Activated T-cell treated with anti-CD3 and anti-CD28 coated beads, Interleukin-2, amount 50 U/mL, for 4 hours (primary cell): Measurements from ENCODE around the gene MARK4. TPM values are rescaled to one million over a fixed set of nuclear protein-coding genes. Genes with fewer than 3 reads are reported as not detected.
"Not testable (repeated sequence)": the region's sequence is repeated elsewhere in the genome, so short reads cannot be mapped to it uniquely, and the experiment has no call there.

Experiments used
- ATAC-seq, 2 donors: fragments of 200-7000 bp; cut with Tn5 transposase; one replicate each; pipeline ENCODE4 v1.10.0; 2021
- DNase-seq: peaks from one replicate; pipeline ENCODE4 v3.0.0-alpha.2; 2020
- H3K27me3 Mint-ChIP-seq: one replicate; pipeline ENCODE4 v1.8.0; 2021; ENCODE audit warnings: low read depth, mixed read lengths
- H3K36me3 Mint-ChIP-seq: one replicate; pipeline ENCODE4 v1.8.0; 2022; ENCODE audit warnings: mixed read lengths; ENCODE audit not compliant: insufficient read depth
- H3K4me1 Mint-ChIP-seq: one replicate; pipeline ENCODE4 v1.8.0; 2021; ENCODE audit warnings: low read depth, mixed read lengths
- H3K4me3 Mint-ChIP-seq: one replicate; pipeline ENCODE4 v1.8.0; 2021; ENCODE audit warnings: mild to moderate bottlenecking, moderate library complexity, mixed read lengths
- H3K9me3 Mint-ChIP-seq: one replicate; pipeline ENCODE4 v1.8.0; 2021; ENCODE audit warnings: mixed read lengths
- total RNA-seq, 3 donors: library from RNA; stranded (reverse); gene quantifications; one replicate each; pipeline ENCODE4 v1.2.1, GENCODE V29; 2021

MARK4 gene
- total RNA-seq, 3 donors from 2014 or later, result 14.6 to 18.3 (median 15.9) TPM

GRCh38 chr19:45251452-45252354 is 632 bp downstream of the MARK4 start:
- Mint-ChIP-seq H3K4me3 (peak overlapping the region; percentile 82), H3K4me1 (peaks cover 34% of the 10 kb centered on the region), H3K36me3 (no peaks in the 10 kb centered on the region), H3K9me3 (no peaks in the 10 kb centered on the region), H3K27me3 (no peaks in the 10 kb centered on the region)
- ATAC-seq (peak; percentile 38 to 40), DNase-seq (no peak)

GRCh38 chr19:45253396-45254027 is 2.4 kb downstream of the MARK4 start:
- no peak for ATAC-seq
- DNase-seq, result no peak
- no peaks in the 10 kb centered on the region for H3K27me3 Mint-ChIP-seq
- peak overlapping the region; percentile 82 for H3K4me3 Mint-ChIP-seq
- no peaks in the 10 kb centered on the region for H3K36me3 Mint-ChIP-seq
- no peaks in the 10 kb centered on the region for H3K9me3 Mint-ChIP-seq
- peaks cover 34% of the 10 kb centered on the region for H3K4me1 Mint-ChIP-seq

- Mint-ChIP-seq H3K9me3 (no peaks in the 10 kb centered on the region), H3K36me3 (no peaks in the 10 kb centered on the region), H3K27me3 (no peaks in the 10 kb centered on the region), H3K4me3 (peak overlapping the region; percentile 82), H3K4me1 (peaks cover 34% of the 10 kb centered on the region)
- no peak for DNase-seq
- ATAC-seq, result no peak
Observed at GRCh38 chr19:45254044-45254531, 3.0 kb downstream of the MARK4 start.

GRCh38 chr19:45255611-45256157 is 4.6 kb downstream of the MARK4 start:
- DNase-seq, result no peak
- H3K36me3 Mint-ChIP-seq, result no peaks in the 10 kb centered on the region
- no peak for ATAC-seq
- no peaks in the 10 kb centered on the region for H3K9me3 Mint-ChIP-seq
- H3K27me3 Mint-ChIP-seq, result no peaks in the 10 kb centered on the region
- H3K4me1 Mint-ChIP-seq, result peaks cover 32% of the 10 kb centered on the region
- no peak overlapping the region for H3K4me3 Mint-ChIP-seq

- no peaks in the 10 kb centered on the region for H3K9me3 Mint-ChIP-seq
- H3K27me3 Mint-ChIP-seq, result no peaks in the 10 kb centered on the region
- ATAC-seq (no peak), DNase-seq (no peak)
- H3K4me3 Mint-ChIP-seq, result no peak overlapping the region
- H3K4me1 Mint-ChIP-seq, result peaks cover 30% of the 10 kb centered on the region
- H3K36me3 Mint-ChIP-seq, result no peaks in the 10 kb centered on the region
Observed at GRCh38 chr19:45256836-45257235, 5.8 kb downstream of the MARK4 start.

- no peaks in the 10 kb centered on the region for H3K27me3 Mint-ChIP-seq
- no peaks in the 10 kb centered on the region for H3K9me3 Mint-ChIP-seq
- H3K4me3 Mint-ChIP-seq, result no peak overlapping the region
- DNase-seq, result no peak
- no peak for ATAC-seq
- H3K36me3 Mint-ChIP-seq, result no peaks in the 10 kb centered on the region
- H3K4me1 Mint-ChIP-seq, result peaks cover 12% of the 10 kb centered on the region
Observed at GRCh38 chr19:45258862-45259261, 7.8 kb downstream of the MARK4 start.

GRCh38 chr19:45262570-45262969 is 11.5 kb downstream of the MARK4 start:
- Mint-ChIP-seq H3K36me3 (no peaks in the 10 kb centered on the region), H3K4me3 (no peak overlapping the region), H3K9me3 (no peaks in the 10 kb centered on the region), H3K4me1 (no peaks in the 10 kb centered on the region), H3K27me3 (no peaks in the 10 kb centered on the region)
- DNase-seq (no peak), ATAC-seq (no peak)

GRCh38 chr19:45263013-45263412 is 11.9 kb downstream of the MARK4 start:
- no peak overlapping the region for H3K4me3 Mint-ChIP-seq
- DNase-seq (no peak), ATAC-seq (no peak)
- H3K9me3 Mint-ChIP-seq, result no peaks in the 10 kb centered on the region
- H3K4me1 Mint-ChIP-seq, result no peaks in the 10 kb centered on the region
- H3K27me3 Mint-ChIP-seq, result no peaks in the 10 kb centered on the region
- H3K36me3 Mint-ChIP-seq, result no peaks in the 10 kb centered on the region

GRCh38 chr19:45264781-45265317 is 13.8 kb downstream of the MARK4 start:
- ATAC-seq, result no peak
- no peaks in the 10 kb centered on the region for H3K4me1 Mint-ChIP-seq

GRCh38 chr19:45265375-45265774 is 14.3 kb downstream of the MARK4 start:
- DNase-seq (no peak), ATAC-seq (no peak)
- H3K4me1 Mint-ChIP-seq, result no peaks in the 10 kb centered on the region
- no peaks in the 10 kb centered on the region for H3K27me3 Mint-ChIP-seq
- H3K9me3 Mint-ChIP-seq, result no peaks in the 10 kb centered on the region
- peaks cover 4% of the 10 kb centered on the region for H3K36me3 Mint-ChIP-seq
- H3K4me3 Mint-ChIP-seq, result no peak overlapping the region

More at GRCh38 chr19:45264781-45265317, 13.8 kb downstream of the MARK4 start:
- no peak for DNase-seq
- Mint-ChIP-seq H3K27me3 (no peaks in the 10 kb centered on the region), H3K4me3 (no peak overlapping the region), H3K9me3 (no peaks in the 10 kb centered on the region), H3K36me3 (no peaks in the 10 kb centered on the region)

- H3K27me3 Mint-ChIP-seq, result no peaks in the 10 kb centered on the region
Observed at GRCh38 chr19:45267296-45267695, 16.2 kb downstream of the MARK4 start.

GRCh38 chr19:45269939-45270338 is 18.9 kb downstream of the MARK4 start:
- ATAC-seq, H3K4me3 Mint-ChIP-seq, H3K4me1 Mint-ChIP-seq, H3K27me3 Mint-ChIP-seq, H3K9me3 Mint-ChIP-seq, DNase-seq: not testable (repeated sequence)
- H3K36me3 Mint-ChIP-seq, result peaks cover 17% of the 10 kb centered on the region

More at GRCh38 chr19:45267296-45267695, 16.2 kb downstream of the MARK4 start:
- Mint-ChIP-seq H3K9me3 (no peaks in the 10 kb centered on the region), H3K4me1 (no peaks in the 10 kb centered on the region), H3K36me3 (peaks cover 11% of the 10 kb centered on the region), H3K4me3 (no peak overlapping the region)
- DNase-seq (no peak), ATAC-seq (no peak)

GRCh38 chr19:45271098-45271734 is 20.1 kb downstream of the MARK4 start:
- ATAC-seq (no peak), DNase-seq (no peak)
- Mint-ChIP-seq H3K9me3 (no peaks in the 10 kb centered on the region), H3K36me3 (peaks cover 20% of the 10 kb centered on the region), H3K27me3 (no peaks in the 10 kb centered on the region), H3K4me1 (no peaks in the 10 kb centered on the region), H3K4me3 (no peak overlapping the region)

- H3K27me3 Mint-ChIP-seq, result no peaks in the 10 kb centered on the region
- ATAC-seq, result no peak
- no peaks in the 10 kb centered on the region for H3K4me1 Mint-ChIP-seq
- peaks cover 22% of the 10 kb centered on the region for H3K36me3 Mint-ChIP-seq
- no peak overlapping the region for H3K4me3 Mint-ChIP-seq
- no peaks in the 10 kb centered on the region for H3K9me3 Mint-ChIP-seq
- DNase-seq, result no peak
Observed at GRCh38 chr19:45271735-45272108, 20.7 kb downstream of the MARK4 start.
